MM.1S (cell line): Measurements from ENCODE around the gene ERBIN.

Source experiments
- DNase-seq: peaks from one replicate; pipeline ENCODE4 v3.0.0-alpha.2; 2015
- H2AFZ ChIP-seq: fragments of 300-600 bp; sonication (generic); 2 replicates; pipeline ENCODE4 v1.6.0; 2016; ENCODE audit warnings: antibody characterized with exemption, low read length
- H3F3A ChIP-seq: fragments of 300-600 bp; sonication (generic); 2 replicates; pipeline ENCODE4 v1.6.1; 2016; ENCODE audit warnings: mild to moderate bottlenecking, antibody characterized with exemption, low read length, moderate library complexity, mixed read lengths; ENCODE audit not compliant: insufficient read depth
- H3K27ac ChIP-seq: fragments of 300-600 bp; sonication (generic); 2 replicates; pipeline ENCODE4 v1.5.1; 2016; ENCODE audit warnings: mild to moderate bottlenecking, low read length
- H3K27me3 ChIP-seq: fragments of 300-600 bp; sonication (generic); replicated peaks from 2 replicates; pipeline ENCODE4 v1.6.0; 2016; ENCODE audit warnings: low read length; ENCODE audit not compliant: insufficient read depth
- H3K36me3 ChIP-seq: fragments of 300-600 bp; sonication (generic); replicated peaks from 2 replicates; pipeline ENCODE4 v1.6.1; 2016; ENCODE audit warnings: mild to moderate bottlenecking, low read length, mixed read lengths; ENCODE audit not compliant: insufficient read depth
- H3K4me1 ChIP-seq: fragments of 300-600 bp; sonication (generic); 2 replicates; pipeline ENCODE4 v1.6.1; 2016; ENCODE audit warnings: low read length, mixed read lengths
- H3K4me2 ChIP-seq: fragments of 300-600 bp; sonication (generic); 2 replicates; pipeline ENCODE4 v1.6.0; 2016; ENCODE audit warnings: low read depth, low read length
- H3K4me3 ChIP-seq: fragments of 300-600 bp; sonication (generic); 2 replicates; pipeline ENCODE4 v1.5.1; 2016; ENCODE audit warnings: low read length, mixed read lengths
- H3K79me2 ChIP-seq: fragments of 300-600 bp; sonication (generic); 2 replicates; pipeline ENCODE4 v1.6.1; 2016; ENCODE audit warnings: mixed run types, low read length, mixed read lengths
- H3K9ac ChIP-seq: fragments of 300-600 bp; sonication (generic); 2 replicates; pipeline ENCODE4 v1.6.1; 2016; ENCODE audit warnings: low read length, mixed read lengths
- H3K9me2 ChIP-seq: fragments of 300-600 bp; sonication (generic); replicated peaks from 2 replicates; pipeline ENCODE4 v1.6.1; 2016; ENCODE audit warnings: mild to moderate bottlenecking, low read length, mixed read lengths; ENCODE audit not compliant: insufficient read depth
- H3K9me3 ChIP-seq: fragments of 300-600 bp; sonication (generic); replicated peaks from 2 replicates; pipeline ENCODE4 v1.6.1; 2016; ENCODE audit warnings: mild to moderate bottlenecking, low read length, mixed read lengths; ENCODE audit not compliant: insufficient read depth
- H4K20me1 ChIP-seq: fragments of 300-600 bp; sonication (generic); 2 replicates; pipeline ENCODE4 v1.6.1; 2016; ENCODE audit warnings: mild to moderate bottlenecking, low read length, moderate library complexity, mixed read lengths; ENCODE audit not compliant: insufficient read depth
- CTCF ChIP-seq: fragments of 300-600 bp; sonication (generic); IDR thresholded peaks from 2 replicates; pipeline ENCODE4 v1.5.1; 2016; ENCODE audit warnings: antibody characterized with exemption, low read length, mixed read lengths
- EZH2 ChIP-seq: fragments of 300-600 bp; sonication (generic); optimal IDR thresholded peaks from 2 replicates; pipeline ENCODE3; 2017; ENCODE audit warnings: low read depth, mild to moderate bottlenecking, antibody characterized with exemption, low read length, mixed read lengths
- EZH2phosphoT487 ChIP-seq: fragments of 300-600 bp; sonication (generic); IDR thresholded peaks from 2 replicates; pipeline ENCODE4 v1.6.1; 2018; ENCODE audit warnings: antibody characterized with exemption, low read length

ERBIN gene

GRCh38 chr5:65946198-65946745, 19.9 kb downstream of the ERBIN start:
- H4K20me1 ChIP-seq, result no peaks in the 10 kb centered on the region

GRCh38 chr5:65948115-65948747, 21.9 kb downstream of the ERBIN start:
- Histone ChIP-seq H4K20me1 (no peaks in the 10 kb centered on the region; the same call in 1 of the 2 replicates), H2AFZ (no peak overlapping the region), H3K36me3 (no peaks in the 10 kb centered on the region)

More at GRCh38 chr5:65946198-65946745, 19.9 kb downstream of the ERBIN start:
- Histone ChIP-seq H3K36me3 (no peaks in the 10 kb centered on the region), H3F3A (no peaks in the 10 kb centered on the region), H3K9ac (no peak overlapping the region), H3K79me2 (peaks cover 100% of the 10 kb centered on the region), H3K4me1 (no peaks in the 10 kb centered on the region), H3K4me3 (no peak overlapping the region), H3K9me2 (no peaks in the 10 kb centered on the region), H3K27me3 (no peaks in the 10 kb centered on the region), H3K9me3 (no peaks in the 10 kb centered on the region), H3K4me2 (no peak overlapping the region), H3K27ac (no peak overlapping the region), H2AFZ (no peak overlapping the region)
- no peak for DNase-seq
- no peak for TF ChIP-seq CTCF
- no peak for TF ChIP-seq EZH2phosphoT487
- TF ChIP-seq EZH2, result no peak

GRCh38 chr5:65951330-65951729, 25.0 kb downstream of the ERBIN start:
- H4K20me1 ChIP-seq, result no peaks in the 10 kb centered on the region; the same call in 1 of the 2 replicates
- no peaks in the 10 kb centered on the region for H3K9me2 ChIP-seq
- no peaks in the 10 kb centered on the region for H3K9me3 ChIP-seq
- peaks cover 100% of the 10 kb centered on the region for H3K79me2 ChIP-seq
- H3K4me2 ChIP-seq, result no peak overlapping the region
- no peak overlapping the region for H2AFZ ChIP-seq
- no peak overlapping the region for H3K9ac ChIP-seq
- H3K4me1 ChIP-seq, result no peaks in the 10 kb centered on the region
- no peaks in the 10 kb centered on the region for H3F3A ChIP-seq
- no peak for DNase-seq
- no peak overlapping the region for H3K4me3 ChIP-seq
- no peaks in the 10 kb centered on the region for H3K36me3 ChIP-seq
- H3K27me3 ChIP-seq, result no peaks in the 10 kb centered on the region
- TF ChIP-seq EZH2, result no peak
- no peak for TF ChIP-seq EZH2phosphoT487
- TF ChIP-seq CTCF, result no peak
- H3K27ac ChIP-seq, result no peak overlapping the region

More at GRCh38 chr5:65948115-65948747, 21.9 kb downstream of the ERBIN start:
- H3K27me3 ChIP-seq, result no peaks in the 10 kb centered on the region
- no peak for DNase-seq
- H3F3A ChIP-seq, result no peaks in the 10 kb centered on the region
- no peak overlapping the region for H3K9ac ChIP-seq
- no peaks in the 10 kb centered on the region for H3K4me1 ChIP-seq
- TF ChIP-seq CTCF, result no peak
- TF ChIP-seq EZH2phosphoT487, result no peak
- TF ChIP-seq EZH2, result no peak
- no peak overlapping the region for H3K27ac ChIP-seq
- H3K9me3 ChIP-seq, result no peaks in the 10 kb centered on the region
- no peak overlapping the region for H3K4me3 ChIP-seq
- H3K4me2 ChIP-seq, result no peak overlapping the region
- peaks cover 100% of the 10 kb centered on the region for H3K79me2 ChIP-seq
- no peaks in the 10 kb centered on the region for H3K9me2 ChIP-seq
